HepG2 (cell line): ENCODE data around the gene NAT14.

ENCODE experiments used
- CTCF ChIP-seq: sonication (generic); formaldehyde crosslinking; IDR thresholded peaks from 2 replicates; pipeline ENCODE4 v1.5.0; 2020; ENCODE audit warnings: mild to moderate bottlenecking, missing genetic modification reagents, moderate library complexity
- FOXC1 ChIP-seq: sonication (generic); formaldehyde crosslinking; IDR thresholded peaks from 2 replicates; pipeline ENCODE4 v1.8.0; 2022; ENCODE audit warnings: mild to moderate bottlenecking, missing genetic modification reagents, borderline replicate concordance

DNA sequence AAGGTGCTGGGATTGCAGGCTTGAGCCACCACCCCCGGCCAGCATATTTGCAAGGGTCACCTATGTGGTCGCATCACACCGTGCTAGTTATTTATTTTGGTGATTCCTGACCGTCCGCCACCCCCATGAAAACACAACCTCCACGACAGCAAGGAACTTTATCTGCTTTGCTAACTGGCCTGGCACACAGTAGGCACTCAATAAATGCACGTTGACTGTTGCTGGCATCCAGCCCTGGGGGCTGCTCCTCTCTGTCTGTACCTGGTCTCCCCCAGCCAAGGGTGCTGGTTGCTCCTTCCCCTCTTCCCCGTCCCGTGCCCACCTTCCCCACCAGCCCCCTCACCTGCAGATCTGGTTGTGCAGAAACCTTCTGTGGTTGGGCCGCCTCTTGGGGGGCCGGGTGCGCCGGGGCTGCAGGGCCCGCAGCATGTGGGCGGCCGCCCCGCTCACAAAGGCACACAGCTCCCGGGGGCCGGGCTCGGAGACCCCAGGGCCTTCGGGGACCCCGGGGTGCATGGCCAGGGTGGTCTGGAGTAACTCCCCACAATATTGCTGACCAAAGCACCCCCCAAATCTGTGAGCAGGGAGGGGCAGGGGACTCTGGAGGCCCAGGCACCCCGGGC is 20.8 kb upstream of the NAT14 start:
- no peak for TF ChIP-seq FOXC1 (CRISPR knock-in tag)
- no peak for TF ChIP-seq CTCF (CRISPR knock-in tag)
